ENCODE measurements around the gene MAPK1. TPM values are rescaled to one million over a fixed set of nuclear protein-coding genes. Genes with fewer than 3 reads are reported as not detected.
"Not testable (repeated sequence)": the region's sequence is repeated elsewhere in the genome, so short reads cannot be mapped to it uniquely, and the experiment has no call there.

MAPK1 gene
- polyA plus RNA-seq, 4 donors = 106 to 146 (median 124) TPM

- DNase-seq (ENCODE audit: low read depth in 4 of 4, low spot score in 3 of 4) = no peak
Measured at GRCh38 chr22:21730535-21731308, 136.7 kb downstream of the MAPK1 start.

GRCh38 chr22:21729184-21729583 lies 138.3 kb downstream of the MAPK1 start:
- not testable (repeated sequence) for DNase-seq (ENCODE audit: low read depth in 4 of 4, low spot score in 3 of 4)

- no peak for DNase-seq (ENCODE audit: low read depth in 4 of 4, low spot score in 3 of 4)
Measured at GRCh38 chr22:21728270-21728669, 139.2 kb downstream of the MAPK1 start.

- DNase-seq (ENCODE audit: low read depth in 4 of 4, low spot score in 3 of 4) = no peak
Measured at GRCh38 chr22:21727768-21728167, 139.7 kb downstream of the MAPK1 start.

- no peak for DNase-seq (ENCODE audit: low read depth in 4 of 4, low spot score in 3 of 4)
Measured at GRCh38 chr22:21727159-21727558, 140.3 kb downstream of the MAPK1 start.

- DNase-seq (ENCODE audit: low read depth in 4 of 4, low spot score in 3 of 4) = no peak
Measured at GRCh38 chr22:21726650-21727049, 140.8 kb downstream of the MAPK1 start.

GRCh38 chr22:21725956-21726649 lies 141.3 kb downstream of the MAPK1 start:
- DNase-seq (ENCODE audit: low read depth in 4 of 4, low spot score in 3 of 4) = no peak

GRCh38 chr22:21724496-21724895 lies 142.9 kb downstream of the MAPK1 start:
- not testable (repeated sequence) for DNase-seq (ENCODE audit: low read depth in 4 of 4, low spot score in 3 of 4)

GRCh38 chr22:21721195-21721852 lies 146.1 kb downstream of the MAPK1 start:
- not testable (repeated sequence) for DNase-seq (ENCODE audit: low read depth in 4 of 4, low spot score in 3 of 4)

- DNase-seq (ENCODE audit: low read depth in 4 of 4, low spot score in 3 of 4) = not testable (repeated sequence)
Measured at GRCh38 chr22:21720191-21720859, 147.1 kb downstream of the MAPK1 start.

- DNase-seq (ENCODE audit: low read depth in 4 of 4, low spot score in 3 of 4) = no peak
Measured at GRCh38 chr22:21719024-21719423, 148.4 kb downstream of the MAPK1 start.

- no peak for DNase-seq (ENCODE audit: low read depth in 4 of 4, low spot score in 3 of 4)
Measured at GRCh38 chr22:21718499-21718898, 148.9 kb downstream of the MAPK1 start.

DNA sequence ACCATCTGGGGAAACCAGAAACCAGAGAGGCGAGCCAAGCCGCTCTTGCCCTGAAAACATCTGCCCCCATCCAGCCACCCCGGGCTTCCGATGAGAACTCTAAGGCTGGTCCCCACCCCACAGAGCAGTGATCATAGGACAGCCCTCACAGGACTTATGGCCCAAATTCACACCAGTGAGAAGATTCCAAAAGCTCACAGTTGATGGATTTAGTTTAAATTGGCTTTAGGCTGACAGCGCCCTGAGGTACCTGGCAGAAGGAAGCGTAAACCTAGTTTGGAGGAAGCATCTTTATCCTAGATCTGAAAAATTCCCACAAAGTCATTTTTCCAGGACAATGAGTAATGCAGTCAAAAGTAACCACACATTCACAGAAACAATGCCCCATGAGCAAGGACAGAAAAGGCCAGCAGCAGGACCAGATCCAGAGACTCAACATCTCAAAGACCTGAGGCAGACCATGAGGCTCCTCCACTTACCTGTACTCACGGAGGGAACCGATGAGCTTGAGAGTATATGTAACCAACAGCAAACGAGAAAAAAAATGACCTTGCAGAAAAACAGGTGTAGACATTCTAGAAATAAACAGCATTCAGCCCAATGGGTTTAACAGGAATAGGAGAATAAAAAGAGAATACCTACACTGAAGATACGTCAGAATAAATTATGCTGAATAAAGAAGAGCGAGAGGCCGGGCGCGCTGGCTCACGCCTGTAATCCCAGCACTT lies 150.9 kb downstream of the MAPK1 start:
- not testable (repeated sequence) for DNase-seq (ENCODE audit: low read depth in 4 of 4, low spot score in 3 of 4)

DNA sequence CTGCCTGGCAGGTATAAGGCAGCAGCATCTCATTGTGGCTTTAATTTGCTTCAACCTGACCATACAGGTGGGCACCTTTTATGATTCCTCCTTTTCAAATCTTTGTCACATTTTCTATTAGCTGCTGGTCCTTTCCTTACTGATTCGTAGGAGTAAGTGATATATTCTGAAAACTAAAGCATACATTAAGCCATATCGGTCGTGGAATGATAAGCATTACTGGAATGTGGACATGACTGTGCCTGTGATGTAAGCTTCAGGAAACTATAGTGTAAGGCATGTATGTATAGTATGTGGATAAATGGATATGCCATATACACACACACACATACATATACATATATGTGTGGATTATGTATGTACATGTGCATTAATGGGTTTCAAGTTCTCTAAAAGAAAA lies 152.7 kb downstream of the MAPK1 start:
- no peak for DNase-seq (ENCODE audit: low read depth in 4 of 4, low spot score in 3 of 4)

- no peak for DNase-seq (ENCODE audit: low read depth in 4 of 4, low spot score in 3 of 4)
Measured at GRCh38 chr22:21714059-21714770, 153.2 kb downstream of the MAPK1 start.

- DNase-seq (ENCODE audit: low read depth in 4 of 4, low spot score in 3 of 4) = no peak
Measured at GRCh38 chr22:21713428-21714058, 153.9 kb downstream of the MAPK1 start.

DNA sequence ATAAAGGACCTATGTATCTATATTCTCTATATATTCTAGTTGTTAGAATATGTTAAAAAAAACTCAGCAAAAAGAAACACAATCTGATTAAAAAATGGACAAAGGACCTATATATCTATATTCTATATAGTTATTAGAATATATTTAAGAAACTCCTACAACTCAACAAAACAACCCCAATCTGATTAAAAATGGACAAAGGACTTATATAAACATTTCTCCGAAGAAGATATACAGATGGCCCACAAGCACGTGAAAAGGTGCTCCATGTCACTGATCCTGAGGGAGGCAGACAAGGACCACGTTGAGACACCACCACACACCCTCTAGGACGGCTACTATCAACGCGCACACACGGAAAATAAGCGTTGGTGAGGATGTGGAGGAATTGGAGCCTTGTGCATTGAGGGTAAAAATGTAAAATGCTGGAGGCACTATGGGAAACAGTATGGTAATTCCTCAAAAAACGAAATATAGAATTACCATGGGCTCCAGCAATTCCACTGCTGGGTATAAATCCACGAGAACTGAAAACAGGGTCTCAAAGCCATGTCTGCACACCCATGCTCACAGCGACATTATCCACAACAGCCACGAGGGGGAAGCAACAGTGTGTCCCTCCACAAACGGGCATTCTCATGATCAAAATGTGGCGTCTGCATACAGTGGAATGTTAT lies 154.6 kb downstream of the MAPK1 start:
- DNase-seq (ENCODE audit: low read depth in 4 of 4, low spot score in 3 of 4) = peak in 2 of 4 donors; percentile 56 to 66

DNA sequence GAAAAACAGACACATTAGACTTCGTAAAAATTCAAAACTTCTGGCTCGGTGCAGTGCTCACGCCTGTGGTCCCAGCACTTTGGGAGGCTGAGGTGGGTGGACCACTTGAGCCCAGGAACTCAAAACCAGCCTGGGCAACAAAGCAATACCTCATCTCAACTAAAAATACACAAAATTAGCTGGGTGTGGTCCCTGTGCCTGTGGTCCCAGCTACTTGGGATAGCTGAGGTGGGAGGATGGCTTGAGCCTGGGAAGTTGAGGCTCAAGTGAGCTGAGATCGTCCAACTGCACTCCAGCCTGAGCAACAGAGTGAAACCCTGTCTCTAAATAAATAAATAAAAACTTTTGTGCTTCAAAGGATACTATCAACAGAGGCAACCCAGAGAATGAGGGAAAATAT lies 155.6 kb downstream of the MAPK1 start:
- DNase-seq (ENCODE audit: low read depth in 4 of 4, low spot score in 3 of 4) = no peak

DNA sequence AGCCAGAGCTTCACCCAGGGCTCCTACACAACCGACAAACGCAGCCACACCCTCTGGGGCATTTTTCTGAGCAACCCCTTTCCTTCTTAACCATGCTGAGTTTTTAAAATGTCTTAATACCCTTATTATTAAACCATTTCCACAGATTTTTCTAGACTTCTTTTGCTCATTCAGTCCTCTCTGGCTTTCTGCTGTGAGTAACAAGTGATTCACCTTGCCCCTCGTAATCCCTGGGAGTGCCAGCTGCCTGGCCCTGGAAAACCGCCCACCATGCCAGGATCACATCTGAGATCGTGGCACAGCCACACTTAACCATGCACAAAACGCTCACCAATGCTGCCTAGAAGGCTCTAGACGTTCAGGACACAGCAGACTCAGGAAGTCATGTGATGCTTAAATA lies 157.3 kb downstream of the MAPK1 start:
- no peak for DNase-seq (ENCODE audit: low read depth in 4 of 4, low spot score in 3 of 4)

Measured in left renal pelvis (tissue), 4 donors.